DND-41 (cell line): ENCODE data around the gene TFB1M.

Experiments used
- ATAC-seq: fragments of 200-7000 bp; cut with Tn5 transposase; 3 replicates; pipeline ENCODE4 v1.9.1; 2021; ENCODE audit warnings: low read depth; ENCODE audit not compliant: insufficient read depth
- DNase-seq: peaks from one replicate; pipeline ENCODE4 v3.0.0-alpha.2; 2020
- H2AFZ ChIP-seq: 2 replicates; pipeline ENCODE4 v1.6.0; 2012; ENCODE audit warnings: low read depth, low read length
- H3K27ac ChIP-seq: 2 replicates; pipeline ENCODE4 v1.5.1; 2012; ENCODE audit warnings: low read length, inconsistent platforms
- H3K27me3 ChIP-seq: fragments of 200-600 bp; sonication (generic); 2 replicates; pipeline ENCODE4 v1.6.0; 2012; ENCODE audit warnings: low read length, mild to moderate bottlenecking, inconsistent platforms; ENCODE audit not compliant: insufficient read depth, poor library complexity
- H3K36me3 ChIP-seq: 2 replicates; pipeline ENCODE4 v1.5.1; 2012; ENCODE audit warnings: low read length, inconsistent platforms; ENCODE audit not compliant: insufficient read depth
- H3K4me1 ChIP-seq: 2 replicates; pipeline ENCODE4 v1.5.1; 2012; ENCODE audit warnings: mild to moderate bottlenecking, low read length; ENCODE audit not compliant: insufficient read depth
- H3K4me2 ChIP-seq: 2 replicates; pipeline ENCODE4 v1.6.0; 2012; ENCODE audit warnings: mild to moderate bottlenecking, moderate library complexity, low read length, inconsistent platforms; ENCODE audit not compliant: insufficient read depth
- H3K4me3 ChIP-seq, 2 experiments: fragments of 200-600 bp in 1 of 2; shearing (Covaris generic) in 1 of 2; 2 replicates each; pipeline ENCODE4 v1.5.1; 2012 to 2016; ENCODE audit warnings: inconsistent platforms in 2 of 2, low read length in 2 of 2, mild to moderate bottlenecking in 2 of 2, low read depth in 1 of 2, moderate library complexity in 1 of 2
- H3K79me2 ChIP-seq: 2 replicates; pipeline ENCODE4 v1.6.0; 2012; ENCODE audit warnings: low read length, inconsistent platforms; ENCODE audit not compliant: insufficient read depth
- H3K9ac ChIP-seq: 2 replicates; pipeline ENCODE4 v1.6.0; 2012; ENCODE audit warnings: low read depth, mild to moderate bottlenecking, inconsistent platforms, low read length, moderate library complexity
- H3K9me3 ChIP-seq: 2 replicates; pipeline ENCODE4 v1.5.1; 2012; ENCODE audit warnings: low read length, moderate library complexity, mild to moderate bottlenecking, inconsistent platforms; ENCODE audit not compliant: insufficient read depth, severe bottlenecking
- H4K20me1 ChIP-seq: 2 replicates; pipeline ENCODE4 v1.6.0; 2012; ENCODE audit warnings: low read length; ENCODE audit not compliant: insufficient read depth
- EZH2 ChIP-seq: IDR thresholded peaks from 3 replicates; pipeline ENCODE4 v1.6.1; 2012; ENCODE audit warnings: borderline replicate concordance, low read depth, mild to moderate bottlenecking, moderate library complexity, low read length, inconsistent platforms; ENCODE audit not compliant: severe bottlenecking
- TF ChIP-seq, protein P1 (sequence below): IDR thresholded peaks from 2 replicates; pipeline ENCODE4 v1.5.1; 2012; ENCODE audit warnings: borderline replicate concordance, low read length, moderate library complexity, mild to moderate bottlenecking; ENCODE audit not compliant: poor library complexity, severe bottlenecking; ENCODE audit errors: extremely low read depth

TFB1M gene

DNA sequence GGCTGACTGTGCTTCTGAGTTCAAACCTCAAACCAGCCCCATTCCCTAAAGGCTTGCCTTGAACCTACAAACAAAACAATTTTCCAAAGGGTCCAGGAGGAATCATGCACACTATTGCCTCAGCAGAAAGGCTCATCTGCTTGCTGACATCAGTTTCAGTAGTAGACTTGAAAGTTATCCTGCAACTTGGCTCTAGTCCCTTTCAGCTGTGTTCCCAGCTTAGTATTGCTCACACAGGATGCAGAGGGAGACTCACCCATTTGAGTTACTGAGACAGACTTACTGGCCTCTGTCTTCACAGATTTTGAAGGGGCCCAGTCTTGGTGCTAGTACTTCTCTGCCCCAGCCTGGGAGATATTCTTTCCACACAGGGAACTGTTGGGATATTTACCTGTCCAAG, 38.5 kb upstream of the TFB1M start:
- Histone ChIP-seq H3K4me2 (no peak overlapping the region), H3K9me3 (peaks cover 17% of the 10 kb centered on the region), H3K4me1 (no peaks in the 10 kb centered on the region), H3K27me3 (no peaks in the 10 kb centered on the region), H3K79me2 (no peaks in the 10 kb centered on the region), H3K27ac (no peak overlapping the region), H3K4me3 (no peak overlapping the region), H3K9ac (no peak overlapping the region), H3K36me3 (no peaks in the 10 kb centered on the region), H4K20me1 (no peaks in the 10 kb centered on the region), H2AFZ (no peak overlapping the region)
- DNase-seq = no peak
- ATAC-seq = no peak
- TF ChIP-seq, protein P1, sequence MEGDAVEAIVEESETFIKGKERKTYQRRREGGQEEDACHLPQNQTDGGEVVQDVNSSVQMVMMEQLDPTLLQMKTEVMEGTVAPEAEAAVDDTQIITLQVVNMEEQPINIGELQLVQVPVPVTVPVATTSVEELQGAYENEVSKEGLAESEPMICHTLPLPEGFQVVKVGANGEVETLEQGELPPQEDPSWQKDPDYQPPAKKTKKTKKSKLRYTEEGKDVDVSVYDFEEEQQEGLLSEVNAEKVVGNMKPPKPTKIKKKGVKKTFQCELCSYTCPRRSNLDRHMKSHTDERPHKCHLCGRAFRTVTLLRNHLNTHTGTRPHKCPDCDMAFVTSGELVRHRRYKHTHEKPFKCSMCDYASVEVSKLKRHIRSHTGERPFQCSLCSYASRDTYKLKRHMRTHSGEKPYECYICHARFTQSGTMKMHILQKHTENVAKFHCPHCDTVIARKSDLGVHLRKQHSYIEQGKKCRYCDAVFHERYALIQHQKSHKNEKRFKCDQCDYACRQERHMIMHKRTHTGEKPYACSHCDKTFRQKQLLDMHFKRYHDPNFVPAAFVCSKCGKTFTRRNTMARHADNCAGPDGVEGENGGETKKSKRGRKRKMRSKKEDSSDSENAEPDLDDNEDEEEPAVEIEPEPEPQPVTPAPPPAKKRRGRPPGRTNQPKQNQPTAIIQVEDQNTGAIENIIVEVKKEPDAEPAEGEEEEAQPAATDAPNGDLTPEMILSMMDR = no peak
- TF ChIP-seq EZH2 = no peak

DNA sequence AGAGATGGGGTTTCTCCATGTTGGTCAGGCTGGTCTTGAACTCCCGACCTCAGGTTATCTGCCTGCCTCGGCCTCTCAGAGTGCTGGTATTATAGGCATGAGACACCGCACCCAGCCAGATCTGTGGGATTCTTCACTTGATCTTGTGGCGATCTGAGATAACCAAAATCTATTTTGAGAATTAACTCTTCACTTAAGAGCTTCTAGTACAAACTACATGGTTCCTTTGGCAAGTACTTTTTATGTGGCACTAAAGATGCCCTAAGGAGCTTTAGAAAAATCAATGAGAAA, 37.8 kb upstream of the TFB1M start:
- no peaks in the 10 kb centered on the region for H3K27me3 ChIP-seq
- no peak overlapping the region for H2AFZ ChIP-seq
- no peaks in the 10 kb centered on the region for H3K4me1 ChIP-seq
- no peaks in the 10 kb centered on the region for H3K79me2 ChIP-seq
- H3K27ac ChIP-seq = no peak overlapping the region
- no peak overlapping the region for H3K4me2 ChIP-seq
- peaks cover 17% of the 10 kb centered on the region for H3K9me3 ChIP-seq
- no peak overlapping the region for H3K4me3 ChIP-seq
- TF ChIP-seq EZH2 = no peak
- no peak overlapping the region for H3K9ac ChIP-seq
- no peak for DNase-seq
- no peaks in the 10 kb centered on the region for H3K36me3 ChIP-seq
- no peak for ATAC-seq
- no peaks in the 10 kb centered on the region for H4K20me1 ChIP-seq

DNA sequence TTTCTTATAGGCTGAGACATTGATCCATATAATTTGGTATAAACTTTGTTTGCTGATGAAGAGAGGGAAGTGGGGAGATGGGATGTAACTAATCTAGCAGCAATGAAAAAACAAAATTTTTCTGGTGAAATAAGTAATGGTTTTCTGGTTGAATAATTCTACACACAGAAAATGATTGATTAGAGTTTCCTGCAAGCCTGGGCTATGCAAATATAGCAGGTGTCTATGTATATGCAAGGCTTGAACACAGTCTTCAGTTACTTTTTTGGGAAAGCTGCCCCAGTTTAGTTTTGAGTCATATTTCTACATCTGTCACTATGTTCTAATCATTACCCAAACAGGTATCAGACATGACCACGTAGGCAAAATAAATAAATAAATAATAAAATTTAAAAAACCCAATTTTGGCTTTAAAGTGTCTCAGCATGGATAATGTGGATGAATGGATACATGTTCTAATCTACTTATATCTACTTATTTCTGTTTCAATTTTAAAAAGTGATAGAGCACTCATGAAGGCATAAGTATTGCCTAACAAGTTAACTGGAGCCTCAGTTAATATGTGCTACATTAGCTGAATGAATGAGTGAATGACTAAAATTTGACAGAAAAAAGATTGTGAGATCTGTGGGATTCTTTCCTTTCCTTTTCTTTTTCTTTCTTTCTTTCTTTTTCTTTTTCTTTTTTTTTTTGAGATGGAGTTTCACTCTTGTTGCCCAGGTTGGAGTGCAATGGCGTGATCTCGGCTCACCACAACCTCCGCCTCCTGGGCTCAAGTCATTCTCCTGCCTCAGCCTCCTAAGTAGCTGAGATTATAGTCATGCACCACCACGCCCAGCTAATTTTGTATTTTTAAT, 37.2 kb upstream of the TFB1M start:
- Histone ChIP-seq H3K79me2 (no peaks in the 10 kb centered on the region), H3K27ac (no peak overlapping the region), H4K20me1 (no peaks in the 10 kb centered on the region), H3K4me3 (no peak overlapping the region), H3K27me3 (no peaks in the 10 kb centered on the region), H3K4me2 (no peak overlapping the region), H3K4me1 (no peaks in the 10 kb centered on the region), H3K9me3 (peaks cover 17% of the 10 kb centered on the region), H3K36me3 (no peaks in the 10 kb centered on the region), H2AFZ (no peak overlapping the region), H3K9ac (no peak overlapping the region)
- TF ChIP-seq, protein P1 = no peak
- TF ChIP-seq EZH2 = no peak
- no peak for ATAC-seq
- DNase-seq = no peak

DNA sequence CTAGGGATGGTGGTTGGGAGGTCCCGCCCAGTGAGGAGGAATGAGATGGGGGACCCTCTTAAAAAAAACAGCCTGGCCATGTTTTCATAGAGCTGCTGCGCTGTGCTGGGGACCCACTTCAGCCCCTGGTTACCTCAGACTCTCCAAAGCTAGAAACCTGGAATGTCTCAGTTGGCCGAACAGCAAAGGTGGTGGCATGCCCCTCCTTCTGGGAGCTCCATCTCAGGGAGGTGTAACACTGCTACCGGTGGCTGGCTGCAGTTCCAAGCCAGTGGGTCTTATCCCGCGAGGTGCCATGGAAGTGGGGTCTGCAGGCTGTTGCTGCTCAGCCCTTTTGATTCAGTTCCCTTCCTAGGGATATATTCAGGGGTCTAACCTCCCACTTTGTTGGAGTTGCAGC, 35.7 kb upstream of the TFB1M start:
- no peak overlapping the region for H2AFZ ChIP-seq
- TF ChIP-seq EZH2 = no peak
- TF ChIP-seq, protein P1 = no peak
- no peak overlapping the region for H3K27ac ChIP-seq
- no peaks in the 10 kb centered on the region for H4K20me1 ChIP-seq
- no peak for ATAC-seq
- H3K79me2 ChIP-seq = no peaks in the 10 kb centered on the region
- no peak for DNase-seq
- no peaks in the 10 kb centered on the region for H3K36me3 ChIP-seq
- no peaks in the 10 kb centered on the region for H3K27me3 ChIP-seq
- no peaks in the 10 kb centered on the region for H3K4me1 ChIP-seq
- H3K9me3 ChIP-seq = peaks cover 17% of the 10 kb centered on the region
- no peak overlapping the region for H3K4me3 ChIP-seq
- H3K4me2 ChIP-seq = no peak overlapping the region
- no peak overlapping the region for H3K9ac ChIP-seq
